Esophagus squamous epithelium (tissue), 5 donors: ENCODE data around the gene PIK3R2. TPM values are rescaled to one million over a fixed set of nuclear protein-coding genes. Genes with fewer than 3 reads are reported as not detected.

ENCODE experiments used
- DNase-seq: peaks from one replicate; lab custom pipeline; 2025; lab: John Stamatoyannopoulos, UW
- H3K27ac ChIP-seq, 4 donors: fragments of 200-600 bp; sonication (generic); one replicate each; pipeline ENCODE4 v1.5.1; 2016 to 2019; ENCODE audit warnings: mild to moderate bottlenecking in 1 of 4
- H3K27me3 ChIP-seq, 4 donors: fragments of 200-600 bp; sonication (generic); 1 replicate in 3 of 4; 2 replicates in 1 of 4; pipeline versions ENCODE4 v1.5.1 to v1.6.0; 2017 to 2021; ENCODE audit warnings: antibody characterized with exemption in 1 of 4
- H3K36me3 ChIP-seq, 3 donors: fragments of 200-600 bp; sonication (generic); one replicate each; pipeline ENCODE4 v1.5.1; 2016 to 2019
- H3K4me1 ChIP-seq, 3 donors: fragments of 200-600 bp; sonication (generic); one replicate each; pipeline ENCODE4 v1.5.1; 2017 to 2019
- H3K4me3 ChIP-seq, 4 donors: fragments of 200-600 bp; sonication (generic); 1 replicate in 3 of 4; 2 replicates in 1 of 4; pipeline ENCODE4 v1.5.1; 2016 to 2019; ENCODE audit warnings: mild to moderate bottlenecking in 2 of 4, moderate library complexity in 1 of 4
- H3K9me3 ChIP-seq, 3 donors: fragments of 200-600 bp; sonication (generic); one replicate each; pipeline ENCODE4 v1.5.1; 2016 to 2019
- POLR2A ChIP-seq, 4 donors: fragments of 450-650 bp; IDR thresholded peaks; one replicate each; pipeline ENCODE4 v1.6.1; 2017; ENCODE audit warnings: antibody characterized with exemption in 4 of 4, mild to moderate bottlenecking in 4 of 4, moderate library complexity in 3 of 4
- WGBS, 2 donors: methylation state at CpG; one replicate each; pipeline ENCODE4 v1.1.5; 2018; 5-methylcytosine and 5-hydroxymethylcytosine counted together
- intact Hi-C: fragments of 100-400 bp; cut with DNase I; formaldehyde crosslinking; loops from one replicate; pipeline ENCODE4 v1.15.0; 2022
- total RNA-seq, 4 donors: library from RNA; depleted of rRNA; stranded (reverse); fragments of >200 nt; gene quantifications; one replicate each; pipeline ENCODE4 v1.1.0, GENCODE V29; 2016
- TF ChIP-seq, protein P1 (sequence below), 6 experiments: fragments of 450-650 bp in 4 of 6; fragments of 200-600 bp in 2 of 6; sonication (generic) in 2 of 6; IDR thresholded peaks; one replicate each; pipeline ENCODE4 v1.5.1; 2016 to 2019; ENCODE audit warnings: antibody characterized with exemption in 6 of 6, mild to moderate bottlenecking in 4 of 6, moderate library complexity in 4 of 6
- donor health status: DM: yes; HTN: yes; CAD: no.

The PIK3R2 gene
- total RNA-seq, 4 donors from 2014 or later: 20.4 to 42.1 (median 29.1) TPM

DNA sequence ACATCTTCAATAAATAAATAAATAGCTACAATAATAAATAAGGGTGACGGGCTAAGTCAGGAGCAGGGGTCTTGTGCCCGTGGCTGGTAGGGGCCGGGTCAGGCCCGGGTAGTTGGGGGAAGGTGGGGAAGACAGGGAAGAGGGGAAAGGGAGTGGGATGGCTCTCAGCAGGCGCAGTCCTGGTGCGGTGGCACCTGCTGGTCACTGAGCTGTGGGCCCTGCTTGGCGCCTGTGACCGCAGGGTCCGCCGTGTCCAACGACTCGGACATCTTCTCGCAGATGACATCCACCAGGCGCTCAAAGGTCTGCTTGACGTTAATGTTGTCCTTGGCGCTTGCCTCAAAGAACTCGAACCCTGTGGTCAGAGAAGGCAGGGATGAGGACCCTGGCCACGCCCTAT is 44.3 kb downstream of the PIK3R2 start:
- no peak for TF ChIP-seq POLR2A (IDR thresholded peaks at IDR 0.05)
- TF ChIP-seq, protein P1, sequence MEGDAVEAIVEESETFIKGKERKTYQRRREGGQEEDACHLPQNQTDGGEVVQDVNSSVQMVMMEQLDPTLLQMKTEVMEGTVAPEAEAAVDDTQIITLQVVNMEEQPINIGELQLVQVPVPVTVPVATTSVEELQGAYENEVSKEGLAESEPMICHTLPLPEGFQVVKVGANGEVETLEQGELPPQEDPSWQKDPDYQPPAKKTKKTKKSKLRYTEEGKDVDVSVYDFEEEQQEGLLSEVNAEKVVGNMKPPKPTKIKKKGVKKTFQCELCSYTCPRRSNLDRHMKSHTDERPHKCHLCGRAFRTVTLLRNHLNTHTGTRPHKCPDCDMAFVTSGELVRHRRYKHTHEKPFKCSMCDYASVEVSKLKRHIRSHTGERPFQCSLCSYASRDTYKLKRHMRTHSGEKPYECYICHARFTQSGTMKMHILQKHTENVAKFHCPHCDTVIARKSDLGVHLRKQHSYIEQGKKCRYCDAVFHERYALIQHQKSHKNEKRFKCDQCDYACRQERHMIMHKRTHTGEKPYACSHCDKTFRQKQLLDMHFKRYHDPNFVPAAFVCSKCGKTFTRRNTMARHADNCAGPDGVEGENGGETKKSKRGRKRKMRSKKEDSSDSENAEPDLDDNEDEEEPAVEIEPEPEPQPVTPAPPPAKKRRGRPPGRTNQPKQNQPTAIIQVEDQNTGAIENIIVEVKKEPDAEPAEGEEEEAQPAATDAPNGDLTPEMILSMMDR (IDR thresholded peaks at IDR 0.05): no peak
- WGBS, 2 donors: 87 to 89% methylated on average over 13 to 17 of the region's 18 CpGs
- intact Hi-C loops: loop anchor here (5.0 kb wide), 1 partner anchor 60 kb away; a partner anchor contains a TSS
- no peaks in the 10 kb centered on the region for H3K27me3 ChIP-seq
- no peak overlapping the region for H3K4me3 ChIP-seq
- H3K9me3 ChIP-seq: no peaks in the 10 kb centered on the region
- peaks cover 17 to 24% (median 18%) of the 10 kb centered on the region in 3 donors for H3K4me1 ChIP-seq
- no peak for DNase-seq
- peaks cover 0 to 46% (median 3%) of the 10 kb centered on the region in 3 donors for H3K36me3 ChIP-seq
- H3K27ac ChIP-seq: no peak overlapping the region

DNA sequence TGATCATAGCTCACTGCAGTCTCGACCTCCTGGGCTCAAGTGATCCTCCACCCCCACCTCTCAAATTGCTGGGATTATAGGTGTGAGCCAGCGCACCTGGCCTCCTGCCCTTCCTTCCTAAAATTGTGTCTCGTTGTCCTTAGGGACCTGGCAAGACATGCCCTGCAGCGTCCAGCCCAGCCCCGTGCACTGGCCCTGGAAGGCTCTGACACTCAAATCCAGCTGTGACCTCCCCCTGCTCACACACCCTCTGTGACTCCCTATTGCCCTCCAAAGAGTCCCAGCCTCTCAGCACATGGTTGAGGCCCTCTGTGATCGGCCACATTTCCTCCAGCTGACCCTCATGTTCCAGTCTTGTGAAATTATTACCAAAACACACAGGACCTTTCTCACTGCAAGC is 45.0 kb downstream of the PIK3R2 start:
- Histone ChIP-seq H3K4me3 (no peak overlapping the region), H3K27ac (no peak overlapping the region), H3K27me3 (no peaks in the 10 kb centered on the region), H3K9me3 (no peaks in the 10 kb centered on the region), H3K36me3 (peaks cover 0 to 46% (median 3%) of the 10 kb centered on the region in 3 donors), H3K4me1 (peaks cover 21 to 30% (median 24%) of the 10 kb centered on the region in 3 donors)
- TF ChIP-seq, protein P1 (IDR thresholded peaks at IDR 0.05): no peak
- no peak for TF ChIP-seq POLR2A (IDR thresholded peaks at IDR 0.05)
- DNase-seq: no peak
- WGBS, 2 donors: 66 to 68% methylated on average over 6 of the region's 6 CpGs
- intact Hi-C loops: loop anchor here (5.0 kb wide), 1 partner anchor 59 kb away; a partner anchor contains a TSS

DNA sequence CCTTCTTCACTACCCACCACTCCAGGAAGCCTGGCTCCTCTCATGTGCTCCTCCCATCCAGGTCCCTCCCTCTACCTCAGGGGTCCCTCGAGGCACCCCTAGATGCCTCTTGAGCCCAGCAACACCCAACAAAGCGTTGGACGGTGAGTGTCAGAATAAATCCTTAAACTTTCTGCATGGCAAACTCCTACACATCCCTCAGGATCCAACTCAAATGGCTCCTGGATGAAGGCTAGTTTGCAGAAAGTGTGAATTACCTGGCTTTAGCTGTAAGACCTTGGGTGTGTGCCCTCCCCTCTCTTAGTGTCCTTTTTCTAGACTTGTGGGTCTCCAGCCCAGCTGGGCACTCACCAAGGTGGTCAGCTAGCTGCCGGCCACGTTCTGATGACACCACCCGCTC is 45.4 kb downstream of the PIK3R2 start:
- Histone ChIP-seq H3K4me3 (no peak overlapping the region), H3K9me3 (no peaks in the 10 kb centered on the region), H3K27ac (no peak overlapping the region), H3K27me3 (no peaks in the 10 kb centered on the region), H3K36me3 (peaks cover 0 to 46% (median 3%) of the 10 kb centered on the region in 3 donors), H3K4me1 (peaks cover 25 to 32% (median 29%) of the 10 kb centered on the region in 3 donors)
- TF ChIP-seq POLR2A (IDR thresholded peaks at IDR 0.05): no peak
- TF ChIP-seq, protein P1 (IDR thresholded peaks at IDR 0.05): no peak
- 88 to 90% methylated on average over 6 of the region's 6 CpGs for WGBS, 2 donors
- no peak for DNase-seq
- intact Hi-C loops: loop anchor here (5.0 kb wide), 1 partner anchor 59 kb away; a partner anchor contains a TSS

DNA sequence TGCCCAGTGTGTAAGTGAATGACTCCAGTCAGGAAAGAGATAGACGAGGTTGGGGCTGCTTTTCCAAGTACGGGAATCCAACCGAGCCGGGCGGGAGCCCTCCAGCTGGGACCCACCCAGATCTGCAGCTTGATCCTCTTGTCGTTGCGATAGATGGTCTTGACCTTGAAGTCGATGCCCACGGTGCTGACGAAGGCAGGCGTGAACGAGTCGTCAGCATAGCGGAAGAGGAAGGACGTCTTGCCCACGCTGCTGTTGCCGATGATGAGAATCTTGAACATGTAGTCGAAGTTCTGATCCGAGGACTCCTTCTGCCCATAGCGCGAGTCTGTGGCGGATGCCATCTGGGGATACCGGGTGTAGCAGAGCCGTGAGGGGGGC is 49.4 kb downstream of the PIK3R2 start:
- Histone ChIP-seq H3K27ac (no peak overlapping the region), H3K4me1 (peaks cover 13 to 41% (median 19%) of the 10 kb centered on the region in 3 donors), H3K27me3 (no peaks in the 10 kb centered on the region), H3K4me3 (no peak overlapping the region), H3K36me3 (peaks cover 0 to 29% (median 0%) of the 10 kb centered on the region in 3 donors), H3K9me3 (no peaks in the 10 kb centered on the region)
- 77 to 87% methylated on average over 17 to 21 of the region's 24 CpGs for WGBS, 2 donors
- DNase-seq: no peak
- TF ChIP-seq, protein P1 (IDR thresholded peaks at IDR 0.05): no peak
- intact Hi-C loops: no loop called here

DNA sequence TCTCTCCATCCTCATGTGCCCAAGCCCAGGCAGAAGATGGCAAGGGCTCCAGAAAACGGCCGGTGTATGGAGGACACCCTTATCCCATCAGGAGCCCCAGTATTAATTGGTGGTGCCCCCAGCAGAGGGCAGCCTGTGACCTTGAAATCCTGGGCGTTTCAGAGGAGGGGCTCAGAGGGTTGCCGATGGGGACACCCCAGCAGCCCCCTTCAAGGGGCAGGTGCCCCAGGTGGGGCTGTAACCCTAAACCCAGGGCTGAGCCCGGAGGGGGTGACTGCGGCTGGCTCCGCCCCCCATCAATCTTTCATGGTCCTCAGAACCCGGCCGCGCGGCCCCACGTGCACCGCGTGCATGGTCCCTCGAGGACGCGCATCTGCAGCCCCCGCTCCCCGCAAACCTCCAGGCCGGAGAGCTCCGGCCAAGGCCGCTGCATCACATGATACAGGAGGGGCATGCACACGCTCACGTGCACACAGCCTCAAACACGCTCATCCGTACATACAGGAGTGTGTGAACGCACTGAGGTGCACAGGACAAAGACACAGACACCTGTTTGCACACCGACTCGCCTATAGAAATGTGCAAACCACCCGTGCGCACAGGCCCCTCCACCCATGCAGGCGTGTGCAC is 49.9 kb downstream of the PIK3R2 start:
- H3K4me1 ChIP-seq: peaks cover 13 to 46% (median 19%) of the 10 kb centered on the region in 3 donors
- DNase-seq: no peak
- no peaks in the 10 kb centered on the region for H3K9me3 ChIP-seq
- H3K27ac ChIP-seq: peak overlapping the region in 1 of 4 donors; percentile 99
- intact Hi-C loops: no loop called here
- no peaks in the 10 kb centered on the region for H3K27me3 ChIP-seq
- peak overlapping the region; percentile 66 to 86 (median 74) for H3K4me3 ChIP-seq
- WGBS, 2 donors: 7 to 14% methylated on average over 4 to 14 of the region's 32 CpGs
- TF ChIP-seq, protein P1 (IDR thresholded peaks at IDR 0.05): peak in 2 of 6 experiments; percentile 16 to 28
- TF ChIP-seq POLR2A (IDR thresholded peaks at IDR 0.05): no peak
- H3K36me3 ChIP-seq: peaks cover 0 to 26% (median 0%) of the 10 kb centered on the region in 3 donors
